Measurements from ENCODE around the gene SYNC. TPM values are rescaled to one million over a fixed set of nuclear protein-coding genes. Genes with fewer than 3 reads are reported as not detected.

SYNC gene
- total and polyA plus RNA-seq, 2 of the 8 experiments (the other 6 are each of a cell fraction or from before 2014, with no cell fraction given): 0.06 to 0.17 TPM

- TF ChIP-seq BCL11A (IDR thresholded peaks at IDR 0.05; ENCODE audit: low read depth in 2 of 2, low read length in 2 of 2) (no peak), HDAC6 (IDR thresholded peaks at IDR 0.05; ENCODE audit: low read depth, low read length) (no peak), PHF8 (conservative IDR thresholded peaks at IDR 0.05; ENCODE audit: low read depth, low read length) (no peak)
These were observed 65.5 kb downstream of the SYNC start (continued) for GRCh38 chr1:32636914-32637645.
